ENCODE results near the gene STK35.

Gene STK35

GRCh38 chr20:2114127-2114959 lies 12.7 kb downstream of the STK35 start:
- peaks cover 33% of the 10 kb centered on the region for H3K79me2 ChIP-seq (ENCODE audit: insufficient read depth, low read length)
- H3K9me3 ChIP-seq (ENCODE audit: low read length) = no peaks in the 10 kb centered on the region
- H3K4me2 ChIP-seq (ENCODE audit: low read length) = no peak overlapping the region
- peaks cover 54% of the 10 kb centered on the region for H3K36me3 ChIP-seq (ENCODE audit: insufficient read depth, low read length)
- no peak overlapping the region for H3K9ac ChIP-seq (ENCODE audit: low read length)
- no peaks in the 10 kb centered on the region for H3F3A ChIP-seq (ENCODE audit: insufficient read depth, low read length)
- H4K20me1 ChIP-seq (ENCODE audit: insufficient read depth, low read length) = peaks cover 2% of the 10 kb centered on the region
- H3K4me3 ChIP-seq (ENCODE audit: low read depth, low read length, poor library complexity, severe bottlenecking) = no peak overlapping the region
- H3K9me2 ChIP-seq (ENCODE audit: low read depth, low read length) = no peaks in the 10 kb centered on the region
- H2AFZ ChIP-seq (ENCODE audit: low read length) = no peak overlapping the region
- TF ChIP-seq CTCF (IDR thresholded peaks at IDR 0.05; ENCODE audit: low read length) (no peak), EZH2 (IDR thresholded peaks at IDR 0.05; ENCODE audit: borderline replicate concordance, low read length) (no peak)
- H3K27ac ChIP-seq (ENCODE audit: low read depth, low read length, poor library complexity, severe bottlenecking) = no peak overlapping the region
- H3K4me1 ChIP-seq (ENCODE audit: insufficient read depth, low read length, severe bottlenecking) = no peaks in the 10 kb centered on the region
- H3K27me3 ChIP-seq (ENCODE audit: insufficient read depth, low read length) = no peaks in the 10 kb centered on the region

- peaks cover 59% of the 10 kb centered on the region for H3K36me3 ChIP-seq (ENCODE audit: insufficient read depth, low read length)
- no peak overlapping the region for H3K27ac ChIP-seq (ENCODE audit: low read depth, low read length, poor library complexity, severe bottlenecking)
- no peaks in the 10 kb centered on the region for H3K4me1 ChIP-seq (ENCODE audit: insufficient read depth, low read length, severe bottlenecking)
- no peaks in the 10 kb centered on the region for H3K9me2 ChIP-seq (ENCODE audit: low read depth, low read length)
- no peak overlapping the region for H3K4me3 ChIP-seq (ENCODE audit: low read depth, low read length, poor library complexity, severe bottlenecking)
- no peaks in the 10 kb centered on the region for H3K9me3 ChIP-seq (ENCODE audit: low read length)
- H3K9ac ChIP-seq (ENCODE audit: low read length) = no peak overlapping the region
- TF ChIP-seq CTCF (IDR thresholded peaks at IDR 0.05; ENCODE audit: low read length) (no peak), EZH2 (IDR thresholded peaks at IDR 0.05; ENCODE audit: borderline replicate concordance, low read length) (no peak)
- H3F3A ChIP-seq (ENCODE audit: insufficient read depth, low read length) = no peaks in the 10 kb centered on the region
- H3K4me2 ChIP-seq (ENCODE audit: low read length) = no peak overlapping the region
- peaks cover 25% of the 10 kb centered on the region for H3K79me2 ChIP-seq (ENCODE audit: insufficient read depth, low read length)
- peaks cover 2% of the 10 kb centered on the region for H4K20me1 ChIP-seq (ENCODE audit: insufficient read depth, low read length)
- no peaks in the 10 kb centered on the region for H3K27me3 ChIP-seq (ENCODE audit: insufficient read depth, low read length)
- H2AFZ ChIP-seq (ENCODE audit: low read length) = no peak overlapping the region
These were observed 13.5 kb downstream of the STK35 start for GRCh38 chr20:2114990-2115681.

GRCh38 chr20:2116170-2116940 lies 14.7 kb downstream of the STK35 start:
- peaks cover 67% of the 10 kb centered on the region for H3K36me3 ChIP-seq (ENCODE audit: insufficient read depth, low read length)
- TF ChIP-seq EZH2 (IDR thresholded peaks at IDR 0.05; ENCODE audit: borderline replicate concordance, low read length) (no peak), CTCF (IDR thresholded peaks at IDR 0.05; ENCODE audit: low read length) (no peak)
- H3K27ac ChIP-seq (ENCODE audit: low read depth, low read length, poor library complexity, severe bottlenecking) = no peak overlapping the region
- H3K4me2 ChIP-seq (ENCODE audit: low read length) = no peak overlapping the region
- H3K9me3 ChIP-seq (ENCODE audit: low read length) = no peaks in the 10 kb centered on the region
- no peaks in the 10 kb centered on the region for H3F3A ChIP-seq (ENCODE audit: insufficient read depth, low read length)
- no peak overlapping the region for H2AFZ ChIP-seq (ENCODE audit: low read length)
- no peak overlapping the region for H3K4me3 ChIP-seq (ENCODE audit: low read depth, low read length, poor library complexity, severe bottlenecking)
- H4K20me1 ChIP-seq (ENCODE audit: insufficient read depth, low read length) = no peaks in the 10 kb centered on the region; the same call in 1 of the 2 replicates
- H3K9me2 ChIP-seq (ENCODE audit: low read depth, low read length) = no peaks in the 10 kb centered on the region
- no peak overlapping the region for H3K9ac ChIP-seq (ENCODE audit: low read length)
- H3K4me1 ChIP-seq (ENCODE audit: insufficient read depth, low read length, severe bottlenecking) = no peaks in the 10 kb centered on the region
- H3K27me3 ChIP-seq (ENCODE audit: insufficient read depth, low read length) = no peaks in the 10 kb centered on the region
- H3K79me2 ChIP-seq (ENCODE audit: insufficient read depth, low read length) = peaks cover 22% of the 10 kb centered on the region

All from OCI-LY1 (cell line).